GM10248 (cell line): ENCODE results near the gene DVL1.
"Not testable (repeated sequence)": the region's sequence is repeated elsewhere in the genome, so short reads cannot be mapped to it uniquely, and the experiment has no call there.

Experiments used
- CTCF ChIA-PET: fragments of 300-600 bp; sonication (Branson Sonifier 250); formaldehyde crosslinking; extraction: SDS; loops from one replicate; lab custom pipeline; 2021; ENCODE audit warnings: antibody characterized with exemption; lab: Yijun Ruan, JAX
- POLR2A ChIA-PET: fragments of 350-650 bp; sonication (Branson Sonifier 250); formaldehyde crosslinking; extraction: SDS; loops from one replicate; lab custom pipeline; 2020; ENCODE audit warnings: antibody characterized with exemption; lab: Yijun Ruan, JAX
- DNase-seq: peaks from one replicate; pipeline ENCODE4 v3.0.0; 2012; ENCODE audit errors: extremely low spot score
- CTCF ChIP-seq: IDR thresholded peaks from 2 replicates; pipeline ENCODE4 v1.5.1; 2012; ENCODE audit warnings: mild to moderate bottlenecking, low read depth; ENCODE audit errors: extremely low read depth, missing control alignments, control extremely low read depth

Gene DVL1

DNA sequence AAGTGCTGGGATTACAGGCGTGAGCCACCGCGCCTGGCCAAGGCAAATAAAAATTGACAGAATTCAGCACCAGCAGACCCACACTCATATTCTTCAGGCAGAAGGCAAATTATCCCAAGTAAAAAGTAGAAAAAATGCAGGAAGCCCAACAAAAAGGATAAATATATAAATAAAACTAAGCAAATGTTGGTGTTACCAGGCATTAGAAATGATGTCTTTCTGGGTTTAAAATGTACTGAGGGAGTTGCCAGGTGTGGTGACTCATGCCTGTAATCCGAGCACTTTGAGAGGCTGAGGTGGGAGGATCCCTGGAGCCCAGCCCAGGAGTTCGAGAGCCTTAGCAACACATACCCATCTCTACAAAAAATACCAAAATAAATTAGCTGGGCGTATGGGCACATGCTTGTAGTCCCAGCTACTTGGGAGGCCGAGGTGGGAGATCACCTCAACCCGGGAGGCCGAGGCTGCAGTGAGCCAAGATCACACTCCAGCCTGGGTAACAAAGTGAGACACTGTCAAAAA lies 31.0 kb downstream of the DVL1 start:
- TF ChIP-seq CTCF = no peak
- DNase-seq = no peak
- CTCF ChIA-PET = no interaction called here
- POLR2A ChIA-PET = no interaction called here

GRCh38 chr1:1317420-1317819 lies 31.8 kb downstream of the DVL1 start:
- DNase-seq = no peak
- TF ChIP-seq CTCF = no peak
- POLR2A ChIA-PET = no interaction called here
- CTCF ChIA-PET = no interaction called here

DNA sequence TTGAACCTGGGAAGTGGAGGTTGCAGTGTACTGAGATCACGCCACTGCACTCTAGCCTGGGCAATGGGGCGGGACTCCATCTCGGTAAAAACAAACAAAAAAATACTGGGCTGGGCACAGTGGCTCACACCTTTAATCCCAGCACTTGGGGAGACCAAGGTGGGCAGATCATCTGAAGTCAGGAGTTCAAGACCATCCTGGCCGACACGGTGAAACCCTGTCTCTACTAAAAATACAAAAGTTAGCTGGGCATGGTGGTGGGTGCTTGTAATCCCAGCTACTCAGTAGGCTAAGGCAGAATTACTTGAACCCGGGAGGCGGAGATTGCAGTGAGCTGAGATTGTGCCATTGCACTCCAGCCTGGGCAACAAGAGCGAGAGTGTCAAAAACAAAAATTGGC lies 33.0 kb downstream of the DVL1 start:
- CTCF ChIA-PET, POLR2A ChIA-PET: not testable (repeated sequence)

GRCh38 chr1:1315435-1315954 lies 33.7 kb downstream of the DVL1 start:
- TF ChIP-seq CTCF = no peak
- ChIA-PET CTCF (interaction anchor here (1.5 kb wide), 1 partner anchor 56 kb away, joined by 4 read pairs; no protein-coding TSS in a partner anchor), POLR2A (no interaction called here)
- DNase-seq = no peak

More for the DNA sequence above, 33.0 kb downstream of the DVL1 start:
- DNase-seq = not testable (repeated sequence)

DNA sequence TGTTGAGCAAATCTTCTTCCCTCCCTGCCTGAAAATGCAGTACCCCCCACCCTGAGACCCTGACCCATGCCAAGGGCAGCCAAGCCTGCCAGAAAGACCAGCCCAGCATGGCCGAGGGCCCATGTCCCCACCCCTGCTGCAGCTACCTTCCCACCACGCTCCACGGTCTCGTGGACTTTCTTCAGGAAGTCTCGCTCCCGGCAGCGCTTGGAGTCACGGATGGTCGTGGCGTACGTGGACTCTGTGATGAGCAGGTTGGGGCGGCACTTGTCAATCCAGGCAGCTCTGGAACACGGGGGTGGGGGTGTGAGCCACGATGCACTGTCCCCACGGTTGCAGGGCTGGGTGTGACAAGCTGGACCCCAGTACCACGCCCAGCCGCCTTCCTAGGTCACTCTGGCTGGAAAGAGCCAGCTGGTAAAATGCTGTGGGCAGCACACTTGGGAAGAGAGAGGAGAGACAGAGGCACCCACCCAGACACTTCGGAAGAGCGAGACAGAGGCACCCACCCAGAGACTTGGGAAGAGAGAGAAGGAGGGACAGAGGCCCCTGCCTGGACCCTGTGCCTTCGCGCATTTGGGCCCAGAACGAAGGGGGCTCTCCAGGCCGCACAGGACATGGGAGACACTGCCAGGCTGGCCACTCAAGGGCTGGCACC lies 34.4 kb downstream of the DVL1 start:
- DNase-seq = no peak
- POLR2A ChIA-PET = no interaction called here
- TF ChIP-seq CTCF = no peak
- CTCF ChIA-PET = interaction anchor here (1.5 kb wide), 1 partner anchor 57 kb away, joined by 4 read pairs; no protein-coding TSS in a partner anchor

GRCh38 chr1:1314237-1314586 lies 35.0 kb downstream of the DVL1 start:
- POLR2A ChIA-PET = no interaction called here
- TF ChIP-seq CTCF = no peak
- CTCF ChIA-PET = interaction anchor here (1.5 kb wide), 1 partner anchor 57 kb away, joined by 4 read pairs; no protein-coding TSS in a partner anchor
- no peak for DNase-seq
